T follicular helper cell (primary cell): Measurements from ENCODE around the gene PLA2G2D.
"Not testable (repeated sequence)": the region's sequence is repeated elsewhere in the genome, so short reads cannot be mapped to it uniquely, and the experiment has no call there.

Experiments
- DNase-seq: peaks from one replicate; pipeline ENCODE4 v3.0.0-alpha.2; 2020; ENCODE audit warnings: low read depth

The PLA2G2D gene

GRCh38 chr1:20142001-20142710 is 22.8 kb upstream of the PLA2G2D start:
- DNase-seq: no peak

GRCh38 chr1:20141466-20141865 is 22.1 kb upstream of the PLA2G2D start:
- no peak for DNase-seq

GRCh38 chr1:20141001-20141400 is 21.7 kb upstream of the PLA2G2D start:
- no peak for DNase-seq

- DNase-seq: no peak
Observed at GRCh38 chr1:20139776-20140612, 20.7 kb upstream of the PLA2G2D start.

GRCh38 chr1:20138961-20139550 is 19.7 kb upstream of the PLA2G2D start, which contains the start of gene PLA2G2F:
Gene PLA2G2F (plus strand): TSS chr1:20139323. CDS start chr1:20139428, 105 bp downstream.
- DNase-seq: no peak

- DNase-seq: no peak
Observed at GRCh38 chr1:20138346-20138745, 19.0 kb upstream of the PLA2G2D start.

GRCh38 chr1:20137604-20138003 is 18.3 kb upstream of the PLA2G2D start:
- no peak for DNase-seq

- no peak for DNase-seq
Observed at GRCh38 chr1:20137055-20137454, 17.7 kb upstream of the PLA2G2D start.

GRCh38 chr1:20136249-20136648 is 16.9 kb upstream of the PLA2G2D start:
- no peak for DNase-seq

- DNase-seq: no peak
Observed at GRCh38 chr1:20134995-20135394, 15.7 kb upstream of the PLA2G2D start.

- not testable (repeated sequence) for DNase-seq
Observed at GRCh38 chr1:20130518-20130917, 11.2 kb upstream of the PLA2G2D start.

- DNase-seq: no peak
Observed at GRCh38 chr1:20126806-20127440, 7.6 kb upstream of the PLA2G2D start.

GRCh38 chr1:20126041-20126805 is 6.9 kb upstream of the PLA2G2D start:
- DNase-seq: no peak

- DNase-seq: no peak
Observed at GRCh38 chr1:20125100-20125499, 5.8 kb upstream of the PLA2G2D start.

GRCh38 chr1:20124456-20125057 is 5.2 kb upstream of the PLA2G2D start:
- DNase-seq: no peak

- DNase-seq: no peak
Observed at GRCh38 chr1:20123722-20124455, 4.6 kb upstream of the PLA2G2D start.

GRCh38 chr1:20120796-20121195 is 1.5 kb upstream of the PLA2G2D start:
- no peak for DNase-seq

- DNase-seq: no peak
Observed at GRCh38 chr1:20117236-20117635, 2.1 kb downstream of the PLA2G2D start.

- no peak for DNase-seq
Observed at GRCh38 chr1:20115916-20116315, 3.4 kb downstream of the PLA2G2D start.

GRCh38 chr1:20115479-20115878 is 3.9 kb downstream of the PLA2G2D start:
- DNase-seq: no peak
